Measurements from ENCODE around the gene IGSF21.

The IGSF21 gene

DNA sequence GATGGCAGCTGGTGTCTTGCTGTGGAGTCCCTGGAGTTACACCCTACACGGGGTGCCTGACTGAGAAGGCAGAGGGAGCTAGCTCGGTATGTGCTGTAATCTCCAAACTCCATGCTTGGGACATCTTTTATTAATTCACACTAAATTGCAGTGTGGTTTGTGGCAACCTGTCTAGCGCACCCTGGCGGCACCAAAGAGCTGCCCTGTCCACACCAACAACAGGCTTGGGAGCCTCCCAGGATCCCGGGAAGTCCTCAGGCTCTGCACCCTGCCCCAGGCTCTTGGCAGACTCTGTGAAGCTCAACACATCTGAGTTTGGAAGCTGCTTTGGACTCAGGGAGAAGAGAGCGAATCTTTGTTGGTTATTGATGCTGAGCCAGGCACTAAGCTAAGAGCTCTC, 138.9 kb downstream of the IGSF21 start:
- no peak overlapping the region for H3K9ac ChIP-seq (ENCODE audit: low read length)
- no peaks in the 10 kb centered on the region for H3K79me2 ChIP-seq (ENCODE audit: insufficient read depth, low read length)
- no peaks in the 10 kb centered on the region for H3F3A ChIP-seq (ENCODE audit: insufficient read depth, low read length)
- H3K4me1 ChIP-seq (ENCODE audit: insufficient read depth, low read length, severe bottlenecking) = no peaks in the 10 kb centered on the region
- H3K9me3 ChIP-seq (ENCODE audit: low read length) = no peaks in the 10 kb centered on the region
- no peaks in the 10 kb centered on the region for H3K27me3 ChIP-seq (ENCODE audit: insufficient read depth, low read length)
- H3K4me3 ChIP-seq (ENCODE audit: low read depth, low read length, poor library complexity, severe bottlenecking) = no peak overlapping the region
- H3K4me2 ChIP-seq (ENCODE audit: low read length) = no peak overlapping the region
- H3K36me3 ChIP-seq (ENCODE audit: insufficient read depth, low read length) = no peaks in the 10 kb centered on the region
- H3K27ac ChIP-seq (ENCODE audit: low read depth, low read length, poor library complexity, severe bottlenecking) = no peak overlapping the region
- no peaks in the 10 kb centered on the region for H4K20me1 ChIP-seq (ENCODE audit: insufficient read depth, low read length)
- no peak for TF ChIP-seq EZH2 (IDR thresholded peaks at IDR 0.05; ENCODE audit: borderline replicate concordance, low read length)
- TF ChIP-seq, protein P1, sequence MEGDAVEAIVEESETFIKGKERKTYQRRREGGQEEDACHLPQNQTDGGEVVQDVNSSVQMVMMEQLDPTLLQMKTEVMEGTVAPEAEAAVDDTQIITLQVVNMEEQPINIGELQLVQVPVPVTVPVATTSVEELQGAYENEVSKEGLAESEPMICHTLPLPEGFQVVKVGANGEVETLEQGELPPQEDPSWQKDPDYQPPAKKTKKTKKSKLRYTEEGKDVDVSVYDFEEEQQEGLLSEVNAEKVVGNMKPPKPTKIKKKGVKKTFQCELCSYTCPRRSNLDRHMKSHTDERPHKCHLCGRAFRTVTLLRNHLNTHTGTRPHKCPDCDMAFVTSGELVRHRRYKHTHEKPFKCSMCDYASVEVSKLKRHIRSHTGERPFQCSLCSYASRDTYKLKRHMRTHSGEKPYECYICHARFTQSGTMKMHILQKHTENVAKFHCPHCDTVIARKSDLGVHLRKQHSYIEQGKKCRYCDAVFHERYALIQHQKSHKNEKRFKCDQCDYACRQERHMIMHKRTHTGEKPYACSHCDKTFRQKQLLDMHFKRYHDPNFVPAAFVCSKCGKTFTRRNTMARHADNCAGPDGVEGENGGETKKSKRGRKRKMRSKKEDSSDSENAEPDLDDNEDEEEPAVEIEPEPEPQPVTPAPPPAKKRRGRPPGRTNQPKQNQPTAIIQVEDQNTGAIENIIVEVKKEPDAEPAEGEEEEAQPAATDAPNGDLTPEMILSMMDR (IDR thresholded peaks at IDR 0.05; ENCODE audit: low read length) = peak; percentile 50; the same call in 1 of the 2 replicates
- no peak overlapping the region for H2AFZ ChIP-seq (ENCODE audit: low read length)
- H3K9me2 ChIP-seq (ENCODE audit: low read depth, low read length) = no peaks in the 10 kb centered on the region

GRCh38 chr1:18247151-18247550, 139.6 kb downstream of the IGSF21 start:
- Histone ChIP-seq H3K27me3 (ENCODE audit: insufficient read depth, low read length) (no peaks in the 10 kb centered on the region), H4K20me1 (ENCODE audit: insufficient read depth, low read length) (no peaks in the 10 kb centered on the region), H3K9ac (ENCODE audit: low read length) (no peak overlapping the region), H3K9me3 (ENCODE audit: low read length) (no peaks in the 10 kb centered on the region), H3F3A (ENCODE audit: insufficient read depth, low read length) (no peaks in the 10 kb centered on the region), H3K36me3 (ENCODE audit: insufficient read depth, low read length) (no peaks in the 10 kb centered on the region), H3K9me2 (ENCODE audit: low read depth, low read length) (no peaks in the 10 kb centered on the region), H2AFZ (ENCODE audit: low read length) (no peak overlapping the region), H3K4me1 (ENCODE audit: insufficient read depth, low read length, severe bottlenecking) (no peaks in the 10 kb centered on the region), H3K79me2 (ENCODE audit: insufficient read depth, low read length) (no peaks in the 10 kb centered on the region), H3K4me3 (ENCODE audit: low read depth, low read length, poor library complexity, severe bottlenecking) (no peak overlapping the region), H3K4me2 (ENCODE audit: low read length) (no peak overlapping the region), H3K27ac (ENCODE audit: low read depth, low read length, poor library complexity, severe bottlenecking) (no peak overlapping the region)
- no peak for TF ChIP-seq EZH2 (IDR thresholded peaks at IDR 0.05; ENCODE audit: borderline replicate concordance, low read length)
- TF ChIP-seq, protein P1 (IDR thresholded peaks at IDR 0.05; ENCODE audit: low read length) = no peak

GRCh38 chr1:18249631-18250030, 142.0 kb downstream of the IGSF21 start:
- no peaks in the 10 kb centered on the region for H3K4me1 ChIP-seq (ENCODE audit: insufficient read depth, low read length, severe bottlenecking)
- no peak overlapping the region for H3K27ac ChIP-seq (ENCODE audit: low read depth, low read length, poor library complexity, severe bottlenecking)
- H4K20me1 ChIP-seq (ENCODE audit: insufficient read depth, low read length) = no peaks in the 10 kb centered on the region
- H3K36me3 ChIP-seq (ENCODE audit: insufficient read depth, low read length) = no peaks in the 10 kb centered on the region
- H3K9me2 ChIP-seq (ENCODE audit: low read depth, low read length) = no peaks in the 10 kb centered on the region
- H3K79me2 ChIP-seq (ENCODE audit: insufficient read depth, low read length) = no peaks in the 10 kb centered on the region
- H3K27me3 ChIP-seq (ENCODE audit: insufficient read depth, low read length) = no peaks in the 10 kb centered on the region
- no peaks in the 10 kb centered on the region for H3K9me3 ChIP-seq (ENCODE audit: low read length)
- H2AFZ ChIP-seq (ENCODE audit: low read length) = no peak overlapping the region
- H3F3A ChIP-seq (ENCODE audit: insufficient read depth, low read length) = no peaks in the 10 kb centered on the region
- no peak for TF ChIP-seq EZH2 (IDR thresholded peaks at IDR 0.05; ENCODE audit: borderline replicate concordance, low read length)
- TF ChIP-seq, protein P1 (IDR thresholded peaks at IDR 0.05; ENCODE audit: low read length) = no peak
- H3K9ac ChIP-seq (ENCODE audit: low read length) = no peak overlapping the region
- no peak overlapping the region for H3K4me2 ChIP-seq (ENCODE audit: low read length)
- no peak overlapping the region for H3K4me3 ChIP-seq (ENCODE audit: low read depth, low read length, poor library complexity, severe bottlenecking)

Measured in OCI-LY1 (cell line).